WTC11 (cell line): ENCODE data around the gene LBHD1. TPM values are rescaled to one million over a fixed set of nuclear protein-coding genes. Genes with fewer than 3 reads are reported as not detected.

Source experiments
- ATAC-seq: fragments of 200-7000 bp; cut with Tn5 transposase; 2 replicates; pipeline ENCODE4 v1.10.0; 2021; ENCODE audit warnings: mild to moderate bottlenecking, moderate library complexity
- CTCF ChIA-PET: fragments of 300-600 bp; sonication (Branson Sonifier 250); formaldehyde crosslinking; loops from one replicate; lab custom pipeline; 2021; ENCODE audit warnings: antibody characterized with exemption; lab: Charles Lee
- POLR2A ChIA-PET: fragments of 350-600 bp; sonication (Branson Sonifier 250); formaldehyde crosslinking; loops from one replicate; lab custom pipeline; 2021; ENCODE audit warnings: antibody characterized with exemption; lab: Charles Lee
- DNase-seq: peaks from one replicate; pipeline ENCODE4 v3.0.0; 2021; ENCODE audit warnings: low spot score
- H3K27ac Mint-ChIP-seq: 2 replicates; pipeline ENCODE4 v1.8.0; 2021; ENCODE audit warnings: mixed read lengths
- H3K27me3 Mint-ChIP-seq: 2 replicates; pipeline ENCODE4 v1.8.0; 2021; ENCODE audit warnings: low read depth, mild to moderate bottlenecking, moderate library complexity, mixed read lengths
- H3K36me3 Mint-ChIP-seq: 2 replicates; pipeline ENCODE4 v1.8.0; 2021; ENCODE audit warnings: mixed read lengths
- H3K4me1 Mint-ChIP-seq: 2 replicates; pipeline ENCODE4 v1.8.0; 2022; ENCODE audit warnings: mixed read lengths
- H3K4me3 Mint-ChIP-seq: 2 replicates; pipeline ENCODE4 v1.8.0; 2021; ENCODE audit warnings: mild to moderate bottlenecking, moderate library complexity, mixed read lengths
- H3K9me3 Mint-ChIP-seq: 2 replicates; pipeline ENCODE4 v1.8.0; 2021; ENCODE audit warnings: mixed read lengths
- NFATC4 ChIP-seq: fragments of 250-450 bp; sonication (Bioruptor Pico); IDR thresholded peaks from 2 replicates; pipeline ENCODE4 v1.9.0; 2021; ENCODE audit warnings: mild to moderate bottlenecking
- NR3C1 ChIP-seq: sonication (generic); formaldehyde crosslinking; conservative IDR thresholded peaks from 2 replicates; pipeline ENCODE4 v1.8.1; 2023; ENCODE audit warnings: low read depth, mild to moderate bottlenecking, missing genetic modification reagents
- OVOL2 ChIP-seq: fragments of 250-450 bp; sonication (Bioruptor Pico); IDR thresholded peaks from 2 replicates; pipeline ENCODE4 v1.9.0; 2021; ENCODE audit warnings: mild to moderate bottlenecking, borderline replicate concordance
- RELA ChIP-seq: sonication (generic); formaldehyde crosslinking; IDR thresholded peaks from 2 replicates; pipeline ENCODE4 v1.8.1; 2022; ENCODE audit warnings: missing genetic modification reagents, mild to moderate bottlenecking, borderline replicate concordance
- SP1 ChIP-seq: sonication (generic); formaldehyde crosslinking; conservative IDR thresholded peaks from 2 replicates; pipeline ENCODE4 v1.8.1; 2022; ENCODE audit warnings: missing genetic modification reagents
- TEAD4 ChIP-seq: sonication (generic); formaldehyde crosslinking; IDR thresholded peaks from 2 replicates; pipeline ENCODE4 v1.8.0; 2022; ENCODE audit warnings: mild to moderate bottlenecking, missing genetic modification reagents
- ZNF232 ChIP-seq: sonication (generic); formaldehyde crosslinking; IDR thresholded peaks from 2 replicates; pipeline ENCODE4 v1.8.0; 2022; ENCODE audit warnings: mild to moderate bottlenecking, missing genetic modification reagents
- total RNA-seq: library from RNA; stranded (reverse); gene quantifications from 3 replicates; pipeline ENCODE4 v1.2.3, GENCODE V29; 2021
- TF ChIP-seq, protein P1 (sequence below): sonication (generic); formaldehyde crosslinking; IDR thresholded peaks from 2 replicates; pipeline ENCODE4 v1.8.0; 2023; ENCODE audit warnings: mild to moderate bottlenecking, missing genetic modification reagents
- TF ChIP-seq, protein P2 (sequence below): fragments of 250-450 bp; sonication (Bioruptor Pico); IDR thresholded peaks from 2 replicates; pipeline ENCODE4 v1.9.0; 2021; ENCODE audit warnings: mild to moderate bottlenecking
- TF ChIP-seq, protein P3 (sequence below): fragments of 250-450 bp; sonication (Bioruptor Pico); IDR thresholded peaks from 2 replicates; pipeline ENCODE4 v1.9.0; 2021; ENCODE audit warnings: moderate library complexity, mild to moderate bottlenecking, inconsistent platforms, borderline replicate concordance
- TF ChIP-seq, protein P4 (sequence below): fragments of 250-450 bp; sonication (Bioruptor Pico); IDR thresholded peaks from 2 replicates; pipeline ENCODE4 v1.9.0; 2021; ENCODE audit warnings: mild to moderate bottlenecking
- TF ChIP-seq, protein P5 (sequence below): sonication (generic); formaldehyde crosslinking; IDR thresholded peaks from 2 replicates; pipeline ENCODE4 v1.8.0; 2023; ENCODE audit warnings: missing genetic modification reagents
- TF ChIP-seq, protein P6 (sequence below): sonication (generic); formaldehyde crosslinking; IDR thresholded peaks from 2 replicates; pipeline ENCODE4 v1.8.1; 2022; ENCODE audit warnings: mild to moderate bottlenecking, moderate library complexity, missing genetic modification reagents
- TF ChIP-seq, protein P7 (sequence below): sonication (generic); formaldehyde crosslinking; IDR thresholded peaks from 2 replicates; pipeline ENCODE4 v1.8.1; 2023; ENCODE audit warnings: mild to moderate bottlenecking, missing genetic modification reagents, borderline replicate concordance

LBHD1 gene
- total RNA-seq, 1 experiment from 2014 or later, result 4.2 TPM

DNA sequence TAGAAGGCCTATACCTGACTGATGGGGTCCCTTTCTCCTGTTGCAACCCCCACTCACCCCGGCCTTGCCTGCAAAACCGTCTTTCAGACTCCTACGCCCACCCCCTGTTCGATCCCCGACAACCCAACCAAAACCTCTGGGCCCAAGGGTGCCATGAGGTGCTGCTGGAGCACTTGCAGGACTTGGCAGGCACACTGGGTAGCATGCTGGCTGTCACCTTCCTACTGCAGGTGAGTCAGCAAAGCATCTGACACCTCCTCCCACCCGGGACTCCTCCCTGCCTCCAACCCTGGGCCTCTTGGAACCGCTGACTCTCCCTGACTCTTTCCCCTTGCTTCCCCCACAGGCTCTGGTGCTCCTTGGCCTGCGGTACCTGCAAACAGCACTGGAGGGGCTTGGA is 57.8 kb downstream of the LBHD1 start (continued):
- TF ChIP-seq, protein P1, sequence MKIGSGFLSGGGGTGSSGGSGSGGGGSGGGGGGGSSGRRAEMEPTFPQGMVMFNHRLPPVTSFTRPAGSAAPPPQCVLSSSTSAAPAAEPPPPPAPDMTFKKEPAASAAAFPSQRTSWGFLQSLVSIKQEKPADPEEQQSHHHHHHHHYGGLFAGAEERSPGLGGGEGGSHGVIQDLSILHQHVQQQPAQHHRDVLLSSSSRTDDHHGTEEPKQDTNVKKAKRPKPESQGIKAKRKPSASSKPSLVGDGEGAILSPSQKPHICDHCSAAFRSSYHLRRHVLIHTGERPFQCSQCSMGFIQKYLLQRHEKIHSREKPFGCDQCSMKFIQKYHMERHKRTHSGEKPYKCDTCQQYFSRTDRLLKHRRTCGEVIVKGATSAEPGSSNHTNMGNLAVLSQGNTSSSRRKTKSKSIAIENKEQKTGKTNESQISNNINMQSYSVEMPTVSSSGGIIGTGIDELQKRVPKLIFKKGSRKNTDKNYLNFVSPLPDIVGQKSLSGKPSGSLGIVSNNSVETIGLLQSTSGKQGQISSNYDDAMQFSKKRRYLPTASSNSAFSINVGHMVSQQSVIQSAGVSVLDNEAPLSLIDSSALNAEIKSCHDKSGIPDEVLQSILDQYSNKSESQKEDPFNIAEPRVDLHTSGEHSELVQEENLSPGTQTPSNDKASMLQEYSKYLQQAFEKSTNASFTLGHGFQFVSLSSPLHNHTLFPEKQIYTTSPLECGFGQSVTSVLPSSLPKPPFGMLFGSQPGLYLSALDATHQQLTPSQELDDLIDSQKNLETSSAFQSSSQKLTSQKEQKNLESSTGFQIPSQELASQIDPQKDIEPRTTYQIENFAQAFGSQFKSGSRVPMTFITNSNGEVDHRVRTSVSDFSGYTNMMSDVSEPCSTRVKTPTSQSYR (CRISPR knock-in tag), result no peak
- TF ChIP-seq, protein P2, sequence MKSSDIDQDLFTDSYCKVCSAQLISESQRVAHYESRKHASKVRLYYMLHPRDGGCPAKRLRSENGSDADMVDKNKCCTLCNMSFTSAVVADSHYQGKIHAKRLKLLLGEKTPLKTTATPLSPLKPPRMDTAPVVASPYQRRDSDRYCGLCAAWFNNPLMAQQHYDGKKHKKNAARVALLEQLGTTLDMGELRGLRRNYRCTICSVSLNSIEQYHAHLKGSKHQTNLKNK (CRISPR knock-in tag), result no peak
- no peak for TF ChIP-seq NFATC4 (CRISPR knock-in tag)
- TF ChIP-seq, protein P3, sequence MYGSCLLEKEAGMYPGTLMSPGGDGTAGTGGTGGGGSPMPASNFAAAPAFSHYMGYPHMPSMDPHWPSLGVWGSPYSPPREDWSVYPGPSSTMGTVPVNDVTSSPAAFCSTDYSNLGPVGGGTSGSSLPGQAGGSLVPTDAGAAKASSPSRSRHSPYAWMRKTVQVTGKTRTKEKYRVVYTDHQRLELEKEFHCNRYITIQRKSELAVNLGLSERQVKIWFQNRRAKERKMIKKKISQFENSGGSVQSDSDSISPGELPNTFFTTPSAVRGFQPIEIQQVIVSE (CRISPR knock-in tag), result no peak
- TF ChIP-seq ZNF232, result no peak
- TF ChIP-seq NR3C1 (CRISPR knock-in tag), result no peak
- TF ChIP-seq SP1, result no peak
- TF ChIP-seq, protein P4, sequence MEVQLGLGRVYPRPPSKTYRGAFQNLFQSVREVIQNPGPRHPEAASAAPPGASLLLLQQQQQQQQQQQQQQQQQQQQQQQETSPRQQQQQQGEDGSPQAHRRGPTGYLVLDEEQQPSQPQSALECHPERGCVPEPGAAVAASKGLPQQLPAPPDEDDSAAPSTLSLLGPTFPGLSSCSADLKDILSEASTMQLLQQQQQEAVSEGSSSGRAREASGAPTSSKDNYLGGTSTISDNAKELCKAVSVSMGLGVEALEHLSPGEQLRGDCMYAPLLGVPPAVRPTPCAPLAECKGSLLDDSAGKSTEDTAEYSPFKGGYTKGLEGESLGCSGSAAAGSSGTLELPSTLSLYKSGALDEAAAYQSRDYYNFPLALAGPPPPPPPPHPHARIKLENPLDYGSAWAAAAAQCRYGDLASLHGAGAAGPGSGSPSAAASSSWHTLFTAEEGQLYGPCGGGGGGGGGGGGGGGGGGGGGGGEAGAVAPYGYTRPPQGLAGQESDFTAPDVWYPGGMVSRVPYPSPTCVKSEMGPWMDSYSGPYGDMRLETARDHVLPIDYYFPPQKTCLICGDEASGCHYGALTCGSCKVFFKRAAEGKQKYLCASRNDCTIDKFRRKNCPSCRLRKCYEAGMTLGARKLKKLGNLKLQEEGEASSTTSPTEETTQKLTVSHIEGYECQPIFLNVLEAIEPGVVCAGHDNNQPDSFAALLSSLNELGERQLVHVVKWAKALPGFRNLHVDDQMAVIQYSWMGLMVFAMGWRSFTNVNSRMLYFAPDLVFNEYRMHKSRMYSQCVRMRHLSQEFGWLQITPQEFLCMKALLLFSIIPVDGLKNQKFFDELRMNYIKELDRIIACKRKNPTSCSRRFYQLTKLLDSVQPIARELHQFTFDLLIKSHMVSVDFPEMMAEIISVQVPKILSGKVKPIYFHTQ, result no peak
- TF ChIP-seq, protein P5, sequence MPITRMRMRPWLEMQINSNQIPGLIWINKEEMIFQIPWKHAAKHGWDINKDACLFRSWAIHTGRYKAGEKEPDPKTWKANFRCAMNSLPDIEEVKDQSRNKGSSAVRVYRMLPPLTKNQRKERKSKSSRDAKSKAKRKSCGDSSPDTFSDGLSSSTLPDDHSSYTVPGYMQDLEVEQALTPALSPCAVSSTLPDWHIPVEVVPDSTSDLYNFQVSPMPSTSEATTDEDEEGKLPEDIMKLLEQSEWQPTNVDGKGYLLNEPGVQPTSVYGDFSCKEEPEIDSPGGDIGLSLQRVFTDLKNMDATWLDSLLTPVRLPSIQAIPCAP, result no peak
- no peak for TF ChIP-seq OVOL2 (CRISPR knock-in tag)
- TF ChIP-seq, protein P6, sequence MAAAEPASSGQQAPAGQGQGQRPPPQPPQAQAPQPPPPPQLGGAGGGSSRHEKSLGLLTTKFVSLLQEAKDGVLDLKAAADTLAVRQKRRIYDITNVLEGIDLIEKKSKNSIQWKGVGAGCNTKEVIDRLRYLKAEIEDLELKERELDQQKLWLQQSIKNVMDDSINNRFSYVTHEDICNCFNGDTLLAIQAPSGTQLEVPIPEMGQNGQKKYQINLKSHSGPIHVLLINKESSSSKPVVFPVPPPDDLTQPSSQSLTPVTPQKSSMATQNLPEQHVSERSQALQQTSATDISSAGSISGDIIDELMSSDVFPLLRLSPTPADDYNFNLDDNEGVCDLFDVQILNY (CRISPR knock-in tag), result no peak
- TF ChIP-seq TEAD4, result no peak

DNA sequence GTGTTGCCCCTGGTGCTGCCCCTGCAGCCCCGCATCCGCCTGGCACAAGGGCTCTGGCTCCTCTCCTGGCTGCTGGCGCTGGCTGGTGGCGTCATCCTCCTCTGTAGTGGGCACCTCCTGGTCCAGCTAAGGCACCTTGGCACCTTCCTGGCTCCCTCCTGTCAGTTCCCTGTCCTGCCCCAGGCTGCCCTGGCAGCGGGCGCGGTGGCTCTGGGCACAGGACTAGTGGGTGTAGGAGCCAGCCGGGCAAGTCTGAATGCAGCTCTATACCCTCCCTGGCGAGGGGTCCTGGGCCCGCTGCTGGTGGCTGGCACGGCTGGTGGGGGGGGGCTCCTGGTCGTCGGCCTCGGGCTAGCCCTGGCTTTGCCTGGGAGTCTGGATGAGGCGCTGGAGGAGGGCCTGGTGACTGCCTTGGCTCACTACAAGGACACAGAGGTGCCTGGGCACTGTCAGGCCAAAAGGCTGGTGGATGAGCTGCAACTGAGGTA is 58.7 kb downstream of the LBHD1 start:
- peaks cover 24% of the 10 kb centered on the region for H3K4me1 Mint-ChIP-seq
- no peak overlapping the region for H3K27ac Mint-ChIP-seq
- ChIA-PET CTCF (interaction anchor here (0.7 to 3.0 kb wide), 4 partner anchors 8 to 58 kb away, joined by 5 to 51 read pairs (median 24); partner anchors contain the start of genes B3GAT3, LBHD1, MTA2 and TUT1), POLR2A (interaction anchor here (1.4 to 3.7 kb wide), 2 partner anchors 8 to 22 kb away, joined by 8 to 21 read pairs; partner anchors contain the start of genes B3GAT3 and TUT1)
- H3K9me3 Mint-ChIP-seq, result no peaks in the 10 kb centered on the region
- ATAC-seq (no peak), DNase-seq (no peak)
- peak overlapping the region; percentile 27; the same call in 1 of the 2 replicates for H3K4me3 Mint-ChIP-seq
- 0 out of 2 replicates have a peak, but pooled peaks have one; percentile 35 for TF ChIP-seq RELA (CRISPR knock-in tag)
- TF ChIP-seq, protein P7, sequence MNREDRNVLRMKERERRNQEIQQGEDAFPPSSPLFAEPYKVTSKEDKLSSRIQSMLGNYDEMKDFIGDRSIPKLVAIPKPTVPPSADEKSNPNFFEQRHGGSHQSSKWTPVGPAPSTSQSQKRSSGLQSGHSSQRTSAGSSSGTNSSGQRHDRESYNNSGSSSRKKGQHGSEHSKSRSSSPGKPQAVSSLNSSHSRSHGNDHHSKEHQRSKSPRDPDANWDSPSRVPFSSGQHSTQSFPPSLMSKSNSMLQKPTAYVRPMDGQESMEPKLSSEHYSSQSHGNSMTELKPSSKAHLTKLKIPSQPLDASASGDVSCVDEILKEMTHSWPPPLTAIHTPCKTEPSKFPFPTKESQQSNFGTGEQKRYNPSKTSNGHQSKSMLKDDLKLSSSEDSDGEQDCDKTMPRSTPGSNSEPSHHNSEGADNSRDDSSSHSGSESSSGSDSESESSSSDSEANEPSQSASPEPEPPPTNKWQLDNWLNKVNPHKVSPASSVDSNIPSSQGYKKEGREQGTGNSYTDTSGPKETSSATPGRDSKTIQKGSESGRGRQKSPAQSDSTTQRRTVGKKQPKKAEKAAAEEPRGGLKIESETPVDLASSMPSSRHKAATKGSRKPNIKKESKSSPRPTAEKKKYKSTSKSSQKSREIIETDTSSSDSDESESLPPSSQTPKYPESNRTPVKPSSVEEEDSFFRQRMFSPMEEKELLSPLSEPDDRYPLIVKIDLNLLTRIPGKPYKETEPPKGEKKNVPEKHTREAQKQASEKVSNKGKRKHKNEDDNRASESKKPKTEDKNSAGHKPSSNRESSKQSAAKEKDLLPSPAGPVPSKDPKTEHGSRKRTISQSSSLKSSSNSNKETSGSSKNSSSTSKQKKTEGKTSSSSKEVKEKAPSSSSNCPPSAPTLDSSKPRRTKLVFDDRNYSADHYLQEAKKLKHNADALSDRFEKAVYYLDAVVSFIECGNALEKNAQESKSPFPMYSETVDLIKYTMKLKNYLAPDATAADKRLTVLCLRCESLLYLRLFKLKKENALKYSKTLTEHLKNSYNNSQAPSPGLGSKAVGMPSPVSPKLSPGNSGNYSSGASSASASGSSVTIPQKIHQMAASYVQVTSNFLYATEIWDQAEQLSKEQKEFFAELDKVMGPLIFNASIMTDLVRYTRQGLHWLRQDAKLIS (CRISPR knock-in tag), result no peak
- no peaks in the 10 kb centered on the region for H3K36me3 Mint-ChIP-seq
- peaks cover 9% of the 10 kb centered on the region; the same call in 1 of the 2 replicates for H3K27me3 Mint-ChIP-seq

Other genes with a start within 250 kb of the LBHD1 start
- 10.9 to 21.0 TPM (median 11.5 TPM) in 3 replicates for gene AHNAK, start 125.5 kb downstream of the LBHD1 start, total RNA-seq
- 1,667 to 1,857 TPM (median 1,846 TPM) in 3 replicates for gene EEF1G, start 98.4 kb downstream of the LBHD1 start, total RNA-seq
- 35.3 to 40.0 TPM (median 37.3 TPM) in 3 replicates for gene TUT1, start 80.7 kb downstream of the LBHD1 start, total RNA-seq
- gene MTA2, start 70.4 kb downstream of the LBHD1 start, total RNA-seq, result 101 to 115 TPM (median 103 TPM) in 3 replicates
- 45.5 to 54.7 TPM (median 51.1 TPM) in 3 replicates for gene EML3, start 59.5 kb downstream of the LBHD1 start, total RNA-seq
- 0.78 to 1.6 TPM (median 0.94 TPM) in 3 replicates for gene ROM1, start 59.0 kb downstream of the LBHD1 start, total RNA-seq
- 41.2 to 43.9 TPM (median 43.3 TPM) in 3 replicates for gene B3GAT3, start 50.3 kb downstream of the LBHD1 start, total RNA-seq
- 323 to 350 TPM (median 327 TPM) in 3 replicates for gene GANAB, start 25.7 kb downstream of the LBHD1 start, total RNA-seq
- gene INTS5, start 19.0 kb downstream of the LBHD1 start, total RNA-seq, result 28.9 to 32.7 TPM (median 31.9 TPM) in 3 replicates
- 132 to 154 TPM (median 137 TPM) in 3 replicates for gene C11orf98, start 7.1 kb downstream of the LBHD1 start, total RNA-seq
- 60.7 to 75.6 TPM (median 60.9 TPM) in 3 replicates for gene CSKMT, start 7.0 kb downstream of the LBHD1 start, total RNA-seq
- 17.7 to 18.7 TPM (median 18.1 TPM) in 3 replicates for gene UQCC3, start 594 bp downstream of the LBHD1 start, total RNA-seq
- gene UBXN1, start 6.8 kb upstream of the LBHD1 start, total RNA-seq, result 128 to 135 TPM (median 128 TPM) in 3 replicates
- gene LRRN4CL, start 17.3 kb upstream of the LBHD1 start, total RNA-seq, result 0.16 to 0.39 TPM (median 0.23 TPM) in 3 replicates
- gene BSCL2, start 35.2 kb upstream of the LBHD1 start, total RNA-seq, result 92.0 to 97.2 TPM (median 92.0 TPM) in 3 replicates
- 3.5 to 6.0 TPM (median 3.9 TPM) in 3 replicates for gene GNG3, start 35.4 kb upstream of the LBHD1 start, total RNA-seq
- 42.1 to 42.9 TPM (median 42.2 TPM) in 3 replicates for gene HNRNPUL2, start 55.2 kb upstream of the LBHD1 start, total RNA-seq
- gene TTC9C, start 56.2 kb upstream of the LBHD1 start, total RNA-seq, result 39.7 to 48.7 TPM (median 39.8 TPM) in 3 replicates
- gene ZBTB3, start 81.9 kb upstream of the LBHD1 start, total RNA-seq, result 82.3 to 88.1 TPM (median 88.0 TPM) in 3 replicates
- 81.3 to 101 TPM (median 84.3 TPM) in 3 replicates for gene POLR2G, start 89.3 kb upstream of the LBHD1 start, total RNA-seq
- 33.8 to 42.1 TPM (median 36.3 TPM) in 3 replicates for gene TAF6L, start 99.1 kb upstream of the LBHD1 start, total RNA-seq
- 21.4 to 23.6 TPM (median 22.2 TPM) in 3 replicates for gene TMEM179B, start 115.1 kb upstream of the LBHD1 start, total RNA-seq
- 25.5 to 26.4 TPM (median 25.9 TPM) in 3 replicates for gene TMEM223, start 119.7 kb upstream of the LBHD1 start, total RNA-seq
- gene NXF1, start 133.2 kb upstream of the LBHD1 start, total RNA-seq, result 43.2 to 44.7 TPM (median 44.3 TPM) in 3 replicates
- gene STX5, start 159.8 kb upstream of the LBHD1 start, total RNA-seq, result 27.2 to 30.2 TPM (median 28.0 TPM) in 3 replicates
- gene TEX54, start 160.6 kb upstream of the LBHD1 start, total RNA-seq, result 0.44 TPM in 1 of 3 replicates, not detected in the others
- 82.7 to 110 TPM (median 85.2 TPM) in 3 replicates for gene WDR74, start 167.3 kb upstream of the LBHD1 start, total RNA-seq
- 244 to 334 TPM (median 265 TPM) in 3 replicates for gene SLC3A2, start 208.6 kb upstream of the LBHD1 start, total RNA-seq
- gene CHRM1, start 249.1 kb upstream of the LBHD1 start, total RNA-seq, result not detected in 3 replicates